Measurements from ENCODE around the gene FAM222A. TPM values are rescaled to one million over a fixed set of nuclear protein-coding genes. Genes with fewer than 3 reads are reported as not detected.

The FAM222A gene
- total RNA-seq, 1 donor from 2014 or later: 2.4 TPM

DNA sequence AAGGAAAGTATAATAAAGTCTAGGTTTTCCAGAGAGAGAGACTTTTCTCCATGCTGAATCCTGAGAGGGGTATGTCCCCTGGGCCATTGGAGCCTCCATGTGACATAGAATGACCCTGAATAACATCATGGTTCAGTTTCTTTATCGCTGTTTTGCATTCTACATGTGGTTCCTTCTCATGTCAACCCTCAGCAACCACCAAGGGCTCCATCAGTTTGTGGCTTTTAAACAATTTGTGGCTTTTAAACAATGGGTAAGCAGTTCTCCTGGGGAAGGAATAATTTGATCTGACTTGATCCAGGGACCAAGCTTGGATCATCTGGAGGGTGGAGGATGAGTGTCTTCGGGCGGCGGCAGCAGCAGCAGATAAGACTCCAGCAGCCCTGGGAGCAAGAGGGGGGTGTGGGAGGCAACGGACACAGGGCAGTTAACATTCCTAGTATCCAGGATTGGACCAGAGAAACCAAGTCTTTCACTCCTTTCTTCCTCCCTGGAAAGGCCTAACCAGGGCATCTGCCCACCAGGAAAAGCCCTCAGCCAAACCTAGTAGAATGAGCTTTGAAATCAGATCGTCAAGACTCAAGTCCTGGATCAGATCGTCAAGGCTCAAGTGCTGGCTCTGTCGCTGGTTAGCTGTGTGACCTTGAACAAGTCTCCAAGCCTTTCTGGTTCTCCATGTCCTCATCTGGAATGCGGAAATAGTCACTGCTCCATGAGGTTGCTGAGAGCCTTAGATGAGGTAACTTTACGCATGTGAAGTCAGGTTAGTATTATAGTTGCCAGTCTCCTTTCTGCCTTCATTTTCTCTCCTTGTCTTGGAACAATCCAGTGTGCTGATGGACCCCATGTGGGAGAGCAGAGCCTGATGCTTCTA, 27.8 kb upstream of the FAM222A start:
- DNase-seq (no peak), ATAC-seq (no peak)
- no peaks in the 10 kb centered on the region for H3K36me3 ChIP-seq
- TF ChIP-seq, protein P1, sequence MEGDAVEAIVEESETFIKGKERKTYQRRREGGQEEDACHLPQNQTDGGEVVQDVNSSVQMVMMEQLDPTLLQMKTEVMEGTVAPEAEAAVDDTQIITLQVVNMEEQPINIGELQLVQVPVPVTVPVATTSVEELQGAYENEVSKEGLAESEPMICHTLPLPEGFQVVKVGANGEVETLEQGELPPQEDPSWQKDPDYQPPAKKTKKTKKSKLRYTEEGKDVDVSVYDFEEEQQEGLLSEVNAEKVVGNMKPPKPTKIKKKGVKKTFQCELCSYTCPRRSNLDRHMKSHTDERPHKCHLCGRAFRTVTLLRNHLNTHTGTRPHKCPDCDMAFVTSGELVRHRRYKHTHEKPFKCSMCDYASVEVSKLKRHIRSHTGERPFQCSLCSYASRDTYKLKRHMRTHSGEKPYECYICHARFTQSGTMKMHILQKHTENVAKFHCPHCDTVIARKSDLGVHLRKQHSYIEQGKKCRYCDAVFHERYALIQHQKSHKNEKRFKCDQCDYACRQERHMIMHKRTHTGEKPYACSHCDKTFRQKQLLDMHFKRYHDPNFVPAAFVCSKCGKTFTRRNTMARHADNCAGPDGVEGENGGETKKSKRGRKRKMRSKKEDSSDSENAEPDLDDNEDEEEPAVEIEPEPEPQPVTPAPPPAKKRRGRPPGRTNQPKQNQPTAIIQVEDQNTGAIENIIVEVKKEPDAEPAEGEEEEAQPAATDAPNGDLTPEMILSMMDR (IDR thresholded peaks at IDR 0.05): no peak
- no peaks in the 10 kb centered on the region for H3K9me3 ChIP-seq
- H3K27ac ChIP-seq: no peak overlapping the region
- no peak overlapping the region for H3K4me3 ChIP-seq
- H3K4me1 ChIP-seq: no peaks in the 10 kb centered on the region
- no peaks in the 10 kb centered on the region for H3K27me3 ChIP-seq (ENCODE audit: low read depth)
- intact Hi-C loops (cut with DNase I): no loop called here

DNA sequence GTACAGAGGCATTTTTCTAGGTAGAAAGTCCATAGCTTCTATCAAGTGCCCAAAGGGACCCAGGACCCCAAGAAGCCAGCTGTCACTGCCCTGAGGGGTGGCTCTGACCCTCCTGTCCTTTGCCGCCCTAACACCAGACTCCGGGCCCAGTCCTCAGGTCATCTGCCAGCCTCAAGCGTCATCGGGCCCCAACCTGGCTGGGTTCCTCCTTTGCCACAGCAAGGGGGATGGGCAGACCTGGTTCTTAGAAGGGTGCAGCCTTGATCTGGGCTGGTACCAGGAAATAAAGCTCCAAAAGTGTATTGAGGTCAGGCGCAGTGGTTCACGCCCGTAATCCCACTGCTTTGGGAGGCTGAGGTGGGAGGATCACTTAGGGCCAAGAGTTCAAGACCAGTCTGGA, 27.1 kb upstream of the FAM222A start:
- DNase-seq (no peak), ATAC-seq (no peak)
- TF ChIP-seq, protein P1 (IDR thresholded peaks at IDR 0.05): no peak

DNA sequence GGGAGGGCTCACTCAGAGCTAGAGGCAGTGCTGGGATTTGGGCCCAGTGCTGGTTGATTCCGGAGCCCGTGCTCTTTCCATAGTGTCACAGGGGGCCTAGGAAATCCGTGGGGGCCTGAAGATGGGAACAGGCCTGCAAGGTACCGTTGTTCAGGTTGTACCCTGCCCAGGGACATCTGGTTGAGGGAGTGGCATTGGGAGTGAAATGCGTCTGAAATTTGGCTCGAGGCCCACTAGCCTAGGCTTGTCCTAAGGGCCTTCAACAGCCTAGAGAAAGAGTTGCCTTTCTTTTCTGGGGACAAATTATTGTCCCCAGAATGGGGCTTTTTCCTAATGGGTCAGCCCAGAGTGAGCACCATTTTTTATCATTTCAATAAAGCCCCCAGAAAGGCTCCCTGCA, 26.4 kb upstream of the FAM222A start:
- H3K27me3 ChIP-seq (ENCODE audit: low read depth): no peaks in the 10 kb centered on the region
- H3K36me3 ChIP-seq: no peaks in the 10 kb centered on the region
- TF ChIP-seq, protein P1 (IDR thresholded peaks at IDR 0.05): no peak
- no peak for DNase-seq
- intact Hi-C loops (cut with DNase I): no loop called here
- no peaks in the 10 kb centered on the region for H3K9me3 ChIP-seq
- H3K4me3 ChIP-seq: no peak overlapping the region
- no peaks in the 10 kb centered on the region for H3K4me1 ChIP-seq
- no peak overlapping the region for H3K27ac ChIP-seq
- no peak for ATAC-seq

More for the DNA sequence above, 27.1 kb upstream of the FAM222A start:
- intact Hi-C loops (cut with DNase I): no loop called here
- Histone ChIP-seq H3K4me1 (no peaks in the 10 kb centered on the region), H3K36me3 (no peaks in the 10 kb centered on the region), H3K9me3 (no peaks in the 10 kb centered on the region), H3K27me3 (ENCODE audit: low read depth) (no peaks in the 10 kb centered on the region), H3K27ac (no peak overlapping the region), H3K4me3 (no peak overlapping the region)

DNA sequence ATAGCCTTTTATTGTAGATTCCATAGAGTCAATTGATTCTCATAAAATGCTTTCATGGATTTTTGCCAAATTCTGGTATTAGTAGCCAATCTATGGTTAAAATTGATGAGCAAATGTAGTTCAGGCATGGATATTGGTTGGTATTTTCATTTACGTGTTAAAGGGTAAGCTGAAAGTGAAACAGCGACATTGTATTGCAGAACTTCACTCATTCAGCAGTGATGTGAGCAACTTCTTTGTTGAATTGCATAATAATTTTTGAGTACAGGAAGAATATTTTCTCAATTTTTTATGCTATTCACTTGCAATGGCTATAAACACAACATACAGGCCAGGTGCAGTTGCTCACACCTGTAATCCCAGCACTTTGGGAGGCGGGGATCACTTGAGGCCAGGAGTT, 24.2 kb upstream of the FAM222A start:
- Histone ChIP-seq H3K27ac (no peak overlapping the region), H3K9me3 (no peaks in the 10 kb centered on the region), H3K27me3 (ENCODE audit: low read depth) (no peaks in the 10 kb centered on the region), H3K36me3 (no peaks in the 10 kb centered on the region), H3K4me1 (no peaks in the 10 kb centered on the region), H3K4me3 (no peak overlapping the region)
- intact Hi-C loops (cut with DNase I): no loop called here
- TF ChIP-seq, protein P1 (IDR thresholded peaks at IDR 0.05): no peak
- ATAC-seq: no peak
- no peak for DNase-seq

DNA sequence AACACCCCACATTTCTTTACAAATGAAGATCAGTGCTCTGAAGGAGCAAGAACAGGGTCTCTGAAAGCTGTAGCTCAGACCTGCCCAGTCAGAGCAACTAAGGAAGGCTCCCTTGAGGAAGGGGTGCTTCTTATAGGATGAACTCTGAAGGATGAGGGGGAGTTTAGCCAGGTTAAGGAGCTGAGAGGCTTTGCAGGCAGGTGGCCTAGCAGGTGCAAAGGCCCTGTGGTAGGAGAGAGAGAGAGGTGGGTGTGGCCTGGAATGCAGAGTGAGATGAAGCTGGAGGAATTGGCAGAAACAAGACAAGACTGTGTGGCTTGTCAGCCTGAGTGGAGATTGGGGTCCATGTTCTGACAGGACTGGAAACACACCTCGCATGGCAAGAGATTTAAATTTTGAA, 20.5 kb upstream of the FAM222A start:
- no peak for DNase-seq
- TF ChIP-seq, protein P1 (IDR thresholded peaks at IDR 0.05): no peak
- H3K36me3 ChIP-seq: no peaks in the 10 kb centered on the region
- no peaks in the 10 kb centered on the region for H3K27me3 ChIP-seq (ENCODE audit: low read depth)
- no peak for ATAC-seq
- no peaks in the 10 kb centered on the region for H3K9me3 ChIP-seq
- no peaks in the 10 kb centered on the region for H3K4me1 ChIP-seq
- intact Hi-C loops (cut with DNase I): no loop called here
- H3K27ac ChIP-seq: no peak overlapping the region
- no peak overlapping the region for H3K4me3 ChIP-seq
